ENCODE measurements around the gene MPHOSPH6. TPM values are rescaled to one million over a fixed set of nuclear protein-coding genes. Genes with fewer than 3 reads are reported as not detected.

The MPHOSPH6 gene
- polyA plus RNA-seq, 1 donor from 2014 or later: 75.1 TPM

Small RNA genes lying within 50 kb of the gene (small RNA-seq; reads per million reads assigned to genes)
- 0 reads per million in 3 experiments for gene RN7SKP190

Other genes starting within 250 kb of the MPHOSPH6 start
- 0.02 TPM in 1 of 2 replicates, not detected in the other for gene SDR42E1, start 158.8 kb downstream of the MPHOSPH6 start, polyA plus RNA-seq
- not detected in 2 replicates for gene HSD17B2, start 135.0 kb downstream of the MPHOSPH6 start, polyA plus RNA-seq

Data from neural cell (in vitro differentiated cells).